WTC11 (cell line): ENCODE data around the gene TMEM131L.

Experiments
- ETV6 ChIP-seq: sonication (generic); formaldehyde crosslinking; IDR thresholded peaks from 2 replicates; pipeline ENCODE4 v1.8.1; 2022; ENCODE audit warnings: mild to moderate bottlenecking, missing genetic modification reagents
- KAT7 ChIP-seq: sonication (generic); formaldehyde crosslinking; IDR thresholded peaks from 2 replicates; pipeline ENCODE4 v1.8.1; 2023; ENCODE audit warnings: missing genetic modification reagents, mild to moderate bottlenecking, borderline replicate concordance
- RELA ChIP-seq: sonication (generic); formaldehyde crosslinking; IDR thresholded peaks from 2 replicates; pipeline ENCODE4 v1.8.1; 2022; ENCODE audit warnings: missing genetic modification reagents, mild to moderate bottlenecking, borderline replicate concordance
- TF ChIP-seq, protein P1 (sequence below): fragments of 200-600 bp; IDR thresholded peaks from 2 replicates; pipeline ENCODE4 v1.8.0; 2022; ENCODE audit warnings: antibody characterized with exemption

DNA sequence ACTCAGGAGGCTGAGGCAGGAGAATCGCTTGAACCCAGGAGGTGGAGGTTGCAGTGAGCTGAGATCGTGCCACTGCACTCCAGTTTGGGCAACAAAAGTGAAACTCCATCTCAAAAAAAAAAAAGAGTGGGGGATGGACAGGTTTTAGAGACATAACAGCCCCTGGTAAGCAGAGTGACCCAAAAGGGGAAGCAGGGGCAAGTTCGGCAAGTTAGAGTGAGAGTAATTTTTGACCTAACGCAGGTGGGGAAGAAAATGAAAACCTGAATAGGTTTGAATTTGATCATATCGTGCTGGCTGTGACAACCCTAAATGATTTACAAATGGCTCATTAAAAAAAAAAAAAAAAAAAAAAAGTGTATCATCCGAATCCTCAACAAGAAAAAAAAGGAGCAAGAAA is 25.7 kb upstream of the TMEM131L start:
- TF ChIP-seq, protein P1, sequence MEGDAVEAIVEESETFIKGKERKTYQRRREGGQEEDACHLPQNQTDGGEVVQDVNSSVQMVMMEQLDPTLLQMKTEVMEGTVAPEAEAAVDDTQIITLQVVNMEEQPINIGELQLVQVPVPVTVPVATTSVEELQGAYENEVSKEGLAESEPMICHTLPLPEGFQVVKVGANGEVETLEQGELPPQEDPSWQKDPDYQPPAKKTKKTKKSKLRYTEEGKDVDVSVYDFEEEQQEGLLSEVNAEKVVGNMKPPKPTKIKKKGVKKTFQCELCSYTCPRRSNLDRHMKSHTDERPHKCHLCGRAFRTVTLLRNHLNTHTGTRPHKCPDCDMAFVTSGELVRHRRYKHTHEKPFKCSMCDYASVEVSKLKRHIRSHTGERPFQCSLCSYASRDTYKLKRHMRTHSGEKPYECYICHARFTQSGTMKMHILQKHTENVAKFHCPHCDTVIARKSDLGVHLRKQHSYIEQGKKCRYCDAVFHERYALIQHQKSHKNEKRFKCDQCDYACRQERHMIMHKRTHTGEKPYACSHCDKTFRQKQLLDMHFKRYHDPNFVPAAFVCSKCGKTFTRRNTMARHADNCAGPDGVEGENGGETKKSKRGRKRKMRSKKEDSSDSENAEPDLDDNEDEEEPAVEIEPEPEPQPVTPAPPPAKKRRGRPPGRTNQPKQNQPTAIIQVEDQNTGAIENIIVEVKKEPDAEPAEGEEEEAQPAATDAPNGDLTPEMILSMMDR, result no peak
- TF ChIP-seq RELA (no peak), KAT7 (CRISPR knock-in tag) (no peak), ETV6 (CRISPR knock-in tag) (no peak)
